ENCODE data around the gene COL11A2.

Gene COL11A2

DNA sequence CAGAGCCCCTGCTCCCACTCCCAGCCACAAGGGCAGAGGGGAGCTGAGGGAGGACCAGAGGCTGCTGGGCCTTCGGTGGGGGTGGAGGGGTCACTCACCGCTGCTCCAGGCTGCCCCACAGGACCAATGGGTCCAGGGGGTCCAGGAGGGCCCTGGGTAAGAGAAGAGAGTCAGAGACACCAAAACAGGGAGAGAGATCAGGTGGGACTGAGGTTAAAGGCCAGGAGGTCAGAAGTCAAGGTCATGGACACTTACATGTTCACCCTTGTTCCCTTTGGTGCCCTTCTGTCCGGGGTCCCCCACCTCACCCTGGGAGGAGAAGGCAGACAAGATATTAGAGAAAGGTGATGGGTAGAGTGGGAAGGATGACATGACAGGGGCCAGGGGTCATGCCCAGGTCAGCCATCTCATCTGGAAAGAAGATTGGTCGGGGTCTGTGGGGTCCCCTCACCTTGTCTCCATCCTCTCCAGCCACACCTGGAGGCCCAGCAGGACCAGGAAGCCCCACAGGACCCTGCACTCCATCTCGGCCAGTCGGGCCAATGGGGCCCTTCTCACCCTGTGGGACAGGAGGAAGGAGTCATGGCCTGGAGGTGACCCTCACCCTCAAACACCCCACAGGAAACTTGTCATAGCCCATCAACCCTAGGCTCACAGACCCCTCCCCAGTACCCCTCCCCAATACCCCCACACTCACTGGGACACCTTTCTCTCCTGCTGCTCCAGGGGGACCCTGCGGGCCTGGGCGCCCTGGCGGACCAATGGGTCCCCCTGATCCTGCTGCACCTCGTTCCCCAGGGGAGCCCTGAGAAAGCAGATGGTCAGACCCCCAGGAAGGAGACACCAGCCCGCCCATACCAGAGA is 21.0 kb downstream of the COL11A2 start:
- Histone ChIP-seq H3K36me3 (ENCODE audit: control insufficient read depth in 2 of 2, insufficient read depth in 2 of 2, low read length in 2 of 2) (no peaks in the 10 kb centered on the region), H3K27ac (ENCODE audit: low read length) (no peak overlapping the region), H3K9ac (ENCODE audit: low read length in 2 of 2) (no peak overlapping the region), H3K27me3 (ENCODE audit: control insufficient read depth in 1 of 2, insufficient read depth in 2 of 2, low read length in 2 of 2) (no peaks in the 10 kb centered on the region), H3K4me1 (ENCODE audit: control insufficient read depth, insufficient read depth, low read length) (no peaks in the 10 kb centered on the region), H3K9me3 (ENCODE audit: control insufficient read depth in 2 of 2, low read length in 2 of 2) (no peaks in the 10 kb centered on the region), H3K4me3 (ENCODE audit: low read length in 2 of 2) (no peak overlapping the region)

GRCh38 chr6:33170176-33171015 is 21.9 kb downstream of the COL11A2 start:
- Histone ChIP-seq H3K9me3 (ENCODE audit: control insufficient read depth in 2 of 2, low read length in 2 of 2) (no peaks in the 10 kb centered on the region), H3K27me3 (ENCODE audit: control insufficient read depth in 1 of 2, insufficient read depth in 2 of 2, low read length in 2 of 2) (no peaks in the 10 kb centered on the region), H3K27ac (ENCODE audit: low read length) (no peak overlapping the region), H3K4me1 (ENCODE audit: control insufficient read depth, insufficient read depth, low read length) (no peaks in the 10 kb centered on the region), H3K4me3 (ENCODE audit: low read length in 2 of 2) (no peak overlapping the region), H3K36me3 (ENCODE audit: control insufficient read depth in 2 of 2, insufficient read depth in 2 of 2, low read length in 2 of 2) (no peaks in the 10 kb centered on the region), H3K9ac (ENCODE audit: low read length in 2 of 2) (no peak overlapping the region)

- Histone ChIP-seq H3K9me3 (ENCODE audit: control insufficient read depth in 2 of 2, low read length in 2 of 2) (no peaks in the 10 kb centered on the region), H3K4me1 (ENCODE audit: control insufficient read depth, insufficient read depth, low read length) (no peaks in the 10 kb centered on the region), H3K4me3 (ENCODE audit: low read length in 2 of 2) (no peak overlapping the region), H3K27ac (ENCODE audit: low read length) (no peak overlapping the region), H3K27me3 (ENCODE audit: control insufficient read depth in 1 of 2, insufficient read depth in 2 of 2, low read length in 2 of 2) (no peaks in the 10 kb centered on the region), H3K36me3 (ENCODE audit: control insufficient read depth in 2 of 2, insufficient read depth in 2 of 2, low read length in 2 of 2) (no peaks in the 10 kb centered on the region), H3K9ac (ENCODE audit: low read length in 2 of 2) (no peak overlapping the region)
Measured at GRCh38 chr6:33169291-33170175, 22.7 kb downstream of the COL11A2 start.

DNA sequence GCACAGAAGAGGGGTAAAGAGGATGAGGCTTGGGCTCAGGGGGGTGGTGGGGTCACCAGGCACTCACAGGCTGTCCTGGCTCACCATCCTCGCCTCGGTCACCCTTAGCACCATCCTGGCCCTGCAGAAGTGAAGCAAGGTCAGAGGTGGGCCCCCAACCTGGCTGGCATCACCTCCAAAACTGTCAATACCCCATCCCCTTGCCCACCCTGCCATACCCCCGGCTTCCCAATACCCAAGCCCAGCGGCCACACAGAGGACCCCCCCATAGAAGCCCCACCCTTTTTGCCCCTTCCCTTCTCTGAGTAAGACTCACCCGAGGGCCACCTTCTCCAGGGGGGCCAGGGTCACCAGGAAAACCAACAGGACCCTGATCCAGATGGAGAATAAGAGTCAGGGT is 23.6 kb downstream of the COL11A2 start:
- Histone ChIP-seq H3K4me1 (ENCODE audit: control insufficient read depth, insufficient read depth, low read length) (no peaks in the 10 kb centered on the region), H3K9me3 (ENCODE audit: control insufficient read depth in 2 of 2, low read length in 2 of 2) (no peaks in the 10 kb centered on the region), H3K27ac (ENCODE audit: low read length) (no peak overlapping the region), H3K36me3 (ENCODE audit: control insufficient read depth in 2 of 2, insufficient read depth in 2 of 2, low read length in 2 of 2) (no peaks in the 10 kb centered on the region), H3K27me3 (ENCODE audit: control insufficient read depth in 1 of 2, insufficient read depth in 2 of 2, low read length in 2 of 2) (no peaks in the 10 kb centered on the region), H3K9ac (ENCODE audit: low read length in 2 of 2) (no peak overlapping the region), H3K4me3 (ENCODE audit: low read length in 2 of 2) (no peak overlapping the region)

DNA sequence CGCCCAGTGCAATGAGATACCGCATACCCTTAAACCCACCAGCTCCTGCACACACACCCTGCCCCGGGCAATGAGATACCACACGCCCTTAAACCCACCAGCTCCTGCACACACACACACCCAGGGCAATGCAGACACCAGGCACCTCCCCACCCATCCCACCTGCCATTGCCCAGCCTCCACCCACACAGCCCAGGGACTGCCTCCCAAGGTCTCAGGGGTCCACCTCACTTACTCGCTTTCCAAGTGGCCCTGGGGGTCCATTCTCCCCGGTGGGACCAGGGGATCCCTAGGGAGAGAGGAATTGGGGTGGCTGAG is 24.0 kb downstream of the COL11A2 start:
- Histone ChIP-seq H3K36me3 (ENCODE audit: control insufficient read depth in 2 of 2, insufficient read depth in 2 of 2, low read length in 2 of 2) (no peaks in the 10 kb centered on the region), H3K27me3 (ENCODE audit: control insufficient read depth in 1 of 2, insufficient read depth in 2 of 2, low read length in 2 of 2) (no peaks in the 10 kb centered on the region)

GRCh38 chr6:33167374-33168283 is 24.6 kb downstream of the COL11A2 start:
- Histone ChIP-seq H3K9me3 (ENCODE audit: control insufficient read depth in 2 of 2, low read length in 2 of 2) (no peaks in the 10 kb centered on the region), H3K9ac (ENCODE audit: low read length in 2 of 2) (no peak overlapping the region), H3K27ac (ENCODE audit: low read length) (no peak overlapping the region)

More for the DNA sequence above, 24.0 kb downstream of the COL11A2 start:
- Histone ChIP-seq H3K4me1 (ENCODE audit: control insufficient read depth, insufficient read depth, low read length) (no peaks in the 10 kb centered on the region), H3K9me3 (ENCODE audit: control insufficient read depth in 2 of 2, low read length in 2 of 2) (no peaks in the 10 kb centered on the region), H3K4me3 (ENCODE audit: low read length in 2 of 2) (no peak overlapping the region), H3K27ac (ENCODE audit: low read length) (no peak overlapping the region), H3K9ac (ENCODE audit: low read length in 2 of 2) (no peak overlapping the region)

DNA sequence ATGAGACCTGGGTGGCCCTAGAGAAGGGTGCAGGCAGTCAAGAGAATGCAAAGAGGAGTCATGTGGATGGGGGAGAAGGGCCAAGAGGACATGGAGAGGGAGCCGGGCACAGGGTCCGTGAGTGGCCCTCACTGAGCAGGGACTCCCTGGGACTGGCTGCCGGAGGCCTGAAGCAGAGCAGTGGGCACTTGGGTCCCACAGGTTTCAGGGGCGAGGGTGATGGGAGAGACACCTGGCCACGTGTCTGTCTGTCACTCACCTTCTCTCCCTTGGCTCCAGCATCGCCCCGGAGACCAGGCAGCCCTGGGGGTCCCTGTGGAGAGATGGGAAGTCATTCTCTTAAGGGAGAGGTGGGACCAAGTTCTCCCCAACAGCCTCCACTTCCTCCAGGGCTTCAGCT is 25.5 kb downstream of the COL11A2 start:
- H3K9me3 ChIP-seq (ENCODE audit: control insufficient read depth in 2 of 2, low read length in 2 of 2): no peaks in the 10 kb centered on the region
- no peak overlapping the region for H3K27ac ChIP-seq (ENCODE audit: low read length)
- H3K9ac ChIP-seq (ENCODE audit: low read length in 2 of 2): no peak overlapping the region
- H3K27me3 ChIP-seq (ENCODE audit: control insufficient read depth in 1 of 2, insufficient read depth in 2 of 2, low read length in 2 of 2): no peaks in the 10 kb centered on the region
- H3K4me3 ChIP-seq (ENCODE audit: low read length in 2 of 2): no peak overlapping the region
- no peaks in the 10 kb centered on the region for H3K36me3 ChIP-seq (ENCODE audit: control insufficient read depth in 2 of 2, insufficient read depth in 2 of 2, low read length in 2 of 2)
- peaks cover 5% of the 10 kb centered on the region for H3K4me1 ChIP-seq (ENCODE audit: control insufficient read depth, insufficient read depth, low read length)

More at GRCh38 chr6:33167374-33168283, 24.6 kb downstream of the COL11A2 start:
- Histone ChIP-seq H3K36me3 (ENCODE audit: control insufficient read depth in 2 of 2, insufficient read depth in 2 of 2, low read length in 2 of 2) (no peaks in the 10 kb centered on the region), H3K4me3 (ENCODE audit: low read length in 2 of 2) (no peak overlapping the region), H3K27me3 (ENCODE audit: control insufficient read depth in 1 of 2, insufficient read depth in 2 of 2, low read length in 2 of 2) (no peaks in the 10 kb centered on the region), H3K4me1 (ENCODE audit: control insufficient read depth, insufficient read depth, low read length) (no peaks in the 10 kb centered on the region)

DNA sequence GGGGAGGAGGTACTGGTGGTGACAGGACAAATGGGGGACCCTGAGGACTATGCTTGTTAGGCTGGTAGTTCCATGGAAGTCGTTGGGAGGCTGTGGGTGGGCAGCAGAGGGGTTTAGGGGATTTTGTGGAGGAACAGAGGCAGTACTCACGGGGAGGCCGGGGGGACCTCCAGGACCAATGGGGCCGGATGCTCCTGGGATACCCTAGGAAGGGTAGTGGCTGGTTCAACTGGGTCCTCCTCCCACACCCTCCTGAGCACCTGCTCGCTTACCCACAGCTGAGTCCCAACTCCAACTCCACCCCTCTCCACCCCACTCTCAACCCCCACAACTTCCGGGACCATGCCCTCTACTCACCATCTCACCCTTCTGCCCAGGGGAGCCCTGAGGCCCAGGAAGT is 25.9 kb downstream of the COL11A2 start:
- Histone ChIP-seq H3K4me3 (ENCODE audit: low read length in 2 of 2) (no peak overlapping the region), H3K9me3 (ENCODE audit: control insufficient read depth in 2 of 2, low read length in 2 of 2) (no peaks in the 10 kb centered on the region), H3K27ac (ENCODE audit: low read length) (no peak overlapping the region), H3K36me3 (ENCODE audit: control insufficient read depth in 2 of 2, insufficient read depth in 2 of 2, low read length in 2 of 2) (no peaks in the 10 kb centered on the region), H3K4me1 (ENCODE audit: control insufficient read depth, insufficient read depth, low read length) (peaks cover 9% of the 10 kb centered on the region), H3K9ac (ENCODE audit: low read length in 2 of 2) (no peak overlapping the region), H3K27me3 (ENCODE audit: control insufficient read depth in 1 of 2, insufficient read depth in 2 of 2, low read length in 2 of 2) (no peaks in the 10 kb centered on the region)

GRCh38 chr6:33165581-33166258 is 26.5 kb downstream of the COL11A2 start:
- no peaks in the 10 kb centered on the region for H3K9me3 ChIP-seq (ENCODE audit: control insufficient read depth in 2 of 2, low read length in 2 of 2)
- no peak overlapping the region for H3K27ac ChIP-seq (ENCODE audit: low read length)
- no peaks in the 10 kb centered on the region for H3K27me3 ChIP-seq (ENCODE audit: control insufficient read depth in 1 of 2, insufficient read depth in 2 of 2, low read length in 2 of 2)
- no peak overlapping the region for H3K9ac ChIP-seq (ENCODE audit: low read length in 2 of 2)
- no peaks in the 10 kb centered on the region for H3K36me3 ChIP-seq (ENCODE audit: control insufficient read depth in 2 of 2, insufficient read depth in 2 of 2, low read length in 2 of 2)
- H3K4me1 ChIP-seq (ENCODE audit: control insufficient read depth, insufficient read depth, low read length): peaks cover 13% of the 10 kb centered on the region
- H3K4me3 ChIP-seq (ENCODE audit: low read length in 2 of 2): no peak overlapping the region
